Stimulated activated CD4-positive, alpha-beta T cell treated with anti-CD3 and anti-CD28 coated beads, Interleukin-2, amount 100 ng/mL, for 48 hours (primary cell): Measurements from ENCODE around the gene LY6G6F.

Experiments
- DNase-seq, 2 donors: peaks; one replicate each; pipeline ENCODE4 v3.0.0-alpha.2; 2020

Gene LY6G6F, protein sequence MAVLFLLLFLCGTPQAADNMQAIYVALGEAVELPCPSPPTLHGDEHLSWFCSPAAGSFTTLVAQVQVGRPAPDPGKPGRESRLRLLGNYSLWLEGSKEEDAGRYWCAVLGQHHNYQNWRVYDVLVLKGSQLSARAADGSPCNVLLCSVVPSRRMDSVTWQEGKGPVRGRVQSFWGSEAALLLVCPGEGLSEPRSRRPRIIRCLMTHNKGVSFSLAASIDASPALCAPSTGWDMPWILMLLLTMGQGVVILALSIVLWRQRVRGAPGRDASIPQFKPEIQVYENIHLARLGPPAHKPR

DNA sequence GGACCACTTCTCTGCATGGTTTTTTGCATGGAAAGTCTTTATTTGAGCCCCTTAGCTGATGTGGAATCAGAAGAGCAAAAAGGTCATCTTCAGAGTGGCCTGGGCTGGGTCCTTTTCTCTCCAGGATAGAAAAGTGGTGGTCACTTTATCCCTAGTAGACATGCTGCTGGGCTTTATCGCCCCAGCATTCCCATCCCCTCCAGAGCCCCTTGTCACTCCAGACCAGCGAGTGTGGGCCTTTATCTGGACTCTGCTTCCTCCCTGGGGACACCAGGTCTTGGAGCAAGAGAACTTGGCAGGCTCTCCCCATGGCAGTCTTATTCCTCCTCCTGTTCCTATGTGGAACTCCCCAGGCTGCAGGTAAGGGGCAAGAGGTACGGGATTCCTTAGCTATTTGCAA is at the start of gene LY6G6F:
Gene LY6G6F, plus strand, starts transcription at position 268 of the 400 bp plus-strand sequence. Its CDS starts 41 bp downstream, at position 309.
- DNase-seq: no peak

DNA sequence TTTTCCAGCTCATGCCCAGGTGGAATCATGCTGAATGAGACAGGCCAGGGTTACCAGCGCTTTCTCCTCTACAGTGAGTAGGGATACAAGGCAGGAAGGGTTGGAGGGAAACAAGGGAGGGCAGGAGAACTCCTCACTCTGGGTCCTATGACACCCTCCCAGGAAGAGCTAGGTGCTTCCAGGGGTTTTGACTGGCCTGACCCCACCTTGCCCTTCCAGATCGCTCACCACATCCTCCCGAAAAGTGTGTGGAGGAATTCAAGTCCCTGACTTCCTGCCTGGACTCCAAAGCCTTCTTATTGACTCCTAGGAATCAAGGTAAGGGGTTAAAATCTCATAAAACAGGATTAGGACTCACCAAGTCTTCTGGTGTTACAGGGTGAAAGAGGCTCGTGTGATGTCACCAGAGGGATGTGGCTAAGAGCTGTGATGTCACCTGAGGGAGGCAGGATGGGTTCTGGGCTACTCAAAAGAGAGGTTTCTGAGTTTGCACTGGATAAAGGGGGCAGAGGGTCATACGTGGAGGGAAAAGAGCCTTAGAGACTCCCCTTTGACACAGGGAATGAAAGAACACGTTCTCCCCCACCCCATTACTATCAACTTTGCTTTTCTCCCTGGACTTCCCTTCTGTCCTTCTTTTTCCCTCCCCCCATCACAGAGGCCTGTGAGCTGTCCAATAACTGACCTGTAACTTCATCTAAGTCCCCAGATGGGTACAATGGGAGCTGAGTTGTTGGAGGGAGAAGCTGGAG is 49.1 kb upstream of the LY6G6F start:
- DNase-seq: no peak

DNA sequence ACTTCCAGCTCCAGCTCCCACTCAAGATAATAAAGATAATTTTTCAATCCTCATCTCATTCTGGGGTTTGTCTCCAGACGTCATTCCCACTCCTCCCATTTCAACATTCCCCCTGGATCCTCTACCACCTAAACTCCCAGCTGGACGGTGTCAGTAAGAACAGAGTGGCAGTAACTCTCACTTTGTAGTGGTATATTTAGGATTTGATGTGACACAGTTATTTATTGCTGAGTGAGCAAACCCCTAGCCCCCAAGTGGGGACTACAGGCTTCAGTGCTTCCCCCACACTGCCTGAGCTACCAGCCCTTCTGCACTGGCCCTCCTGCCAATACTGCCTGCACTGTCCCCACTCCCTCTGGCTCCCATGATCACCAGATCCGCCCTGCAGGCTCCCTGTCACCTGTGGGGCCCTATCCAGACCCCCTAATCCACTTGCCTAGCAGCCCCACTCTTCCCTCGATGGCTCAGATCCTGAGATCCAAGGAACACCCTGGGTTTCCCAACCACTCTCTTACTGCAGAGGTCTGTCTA is 48.4 kb upstream of the LY6G6F start:
- no peak for DNase-seq

DNA sequence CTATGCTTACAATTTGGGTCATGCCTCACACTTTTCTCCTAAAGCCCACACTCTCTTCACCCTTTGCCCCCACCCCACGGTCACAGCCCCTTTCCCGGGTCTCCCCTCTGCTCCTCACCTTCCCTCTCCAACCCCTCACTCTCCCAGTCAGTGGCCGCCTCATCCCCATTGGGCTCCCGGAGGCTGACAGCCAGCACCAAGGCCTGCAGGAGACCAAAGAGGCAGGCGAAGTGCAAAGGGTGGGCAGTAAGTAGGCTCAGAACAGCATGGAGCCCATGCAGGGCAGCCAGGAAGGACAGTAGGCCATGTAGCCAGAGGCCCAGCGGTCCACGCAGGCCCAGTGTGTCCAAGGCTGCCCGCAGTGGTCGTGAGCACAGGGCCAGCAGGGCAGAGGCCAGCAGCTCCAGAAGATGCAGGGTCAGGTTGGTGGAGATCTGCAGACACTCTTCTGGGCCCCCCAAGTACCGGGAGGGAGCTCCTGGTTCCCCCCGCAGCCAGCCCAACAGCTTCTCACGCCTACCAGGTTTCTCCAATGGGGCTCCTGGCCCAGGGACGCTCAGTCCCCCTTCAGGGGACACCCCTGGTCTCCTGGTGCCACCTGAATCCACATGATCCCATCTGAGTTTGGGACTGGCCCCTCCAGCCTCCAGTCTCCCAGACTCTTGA is 47.5 kb upstream of the LY6G6F start:
- DNase-seq: no peak

DNA sequence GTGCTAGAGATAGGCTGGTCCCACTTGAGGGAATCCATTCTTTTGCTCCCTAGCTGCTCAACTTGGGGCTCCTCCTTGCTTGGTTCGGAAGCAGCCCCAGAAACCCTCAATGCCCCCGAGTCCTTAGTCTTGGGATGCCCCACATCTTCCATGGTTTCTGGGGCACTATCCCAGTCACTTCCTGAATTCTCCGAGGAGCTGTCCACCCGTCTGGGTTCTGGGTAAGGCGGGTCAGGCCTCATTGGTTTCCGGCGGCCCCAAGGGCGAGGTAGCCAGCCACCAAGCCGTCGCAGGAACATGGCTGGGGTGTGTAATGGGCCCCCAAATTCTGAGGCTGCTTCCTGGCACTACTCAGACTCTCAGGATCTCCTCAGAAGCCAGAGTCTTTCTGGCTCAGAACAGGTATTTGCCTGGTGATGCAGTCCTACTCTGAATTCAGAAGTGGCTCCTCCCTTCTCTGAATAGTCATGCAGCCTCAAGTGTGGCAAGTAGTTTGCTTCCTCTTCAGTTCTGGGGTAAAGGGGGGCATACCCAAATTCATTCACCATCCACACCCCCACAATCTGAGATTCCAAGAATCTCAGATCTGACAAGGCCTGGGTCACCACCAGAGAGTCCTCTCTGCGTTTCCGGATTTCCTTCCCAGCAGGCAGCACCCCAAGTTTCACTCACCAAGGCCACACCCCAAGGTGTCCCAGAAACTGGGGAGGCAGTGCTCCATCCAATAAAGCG is 46.9 kb upstream of the LY6G6F start:
- peak in 1 of 2 donors; percentile 18 for DNase-seq

DNA sequence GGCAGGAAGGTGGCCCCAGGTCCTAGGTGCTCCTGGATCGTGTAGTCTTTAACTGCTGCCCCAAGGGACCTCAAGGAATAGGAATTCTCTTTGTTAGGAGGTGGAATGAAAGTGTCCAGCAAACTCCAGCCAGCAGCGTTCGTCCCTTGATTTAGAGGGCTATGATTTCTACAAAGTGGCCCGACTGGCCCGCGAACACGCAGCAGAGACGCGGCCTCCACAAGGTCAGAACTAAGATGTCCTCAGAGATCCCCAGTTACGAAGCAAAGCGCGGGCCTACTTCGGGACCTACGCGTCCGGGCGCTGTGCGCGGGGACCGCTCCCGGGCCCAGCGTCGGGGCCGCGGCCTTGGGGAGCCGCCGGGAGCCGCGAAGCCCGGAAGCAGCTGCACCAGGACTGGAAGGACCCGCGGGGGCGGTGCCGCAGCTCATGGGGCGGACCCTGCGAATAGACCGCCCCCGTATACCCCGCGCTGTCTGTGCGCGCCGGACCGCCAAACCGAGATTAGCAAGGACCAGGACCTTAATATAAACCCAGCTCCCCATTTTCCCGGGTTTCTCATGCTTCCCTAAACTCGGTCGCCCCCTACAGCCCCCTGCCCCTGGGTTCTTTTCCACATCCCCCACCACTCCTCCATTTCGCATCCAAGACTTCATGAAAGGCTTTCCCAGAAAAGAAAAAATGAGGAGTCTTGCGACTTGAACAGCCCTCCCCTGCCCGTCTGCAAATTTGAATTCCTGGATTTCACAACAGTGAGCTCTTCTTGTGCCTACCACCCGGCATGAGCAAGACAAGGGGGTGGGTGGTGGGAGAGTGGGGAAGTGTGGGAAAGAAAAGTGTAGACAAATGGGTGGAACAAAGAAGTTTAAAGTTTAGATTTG is 46.0 kb upstream of the LY6G6F start, which contains the start of gene C6orf47:
Gene C6orf47, minus strand, starts transcription at position 398 of the 881 bp plus-strand sequence. CDS start 831 bp downstream, outside the sequence.
- DNase-seq: peak; percentile 71

DNA sequence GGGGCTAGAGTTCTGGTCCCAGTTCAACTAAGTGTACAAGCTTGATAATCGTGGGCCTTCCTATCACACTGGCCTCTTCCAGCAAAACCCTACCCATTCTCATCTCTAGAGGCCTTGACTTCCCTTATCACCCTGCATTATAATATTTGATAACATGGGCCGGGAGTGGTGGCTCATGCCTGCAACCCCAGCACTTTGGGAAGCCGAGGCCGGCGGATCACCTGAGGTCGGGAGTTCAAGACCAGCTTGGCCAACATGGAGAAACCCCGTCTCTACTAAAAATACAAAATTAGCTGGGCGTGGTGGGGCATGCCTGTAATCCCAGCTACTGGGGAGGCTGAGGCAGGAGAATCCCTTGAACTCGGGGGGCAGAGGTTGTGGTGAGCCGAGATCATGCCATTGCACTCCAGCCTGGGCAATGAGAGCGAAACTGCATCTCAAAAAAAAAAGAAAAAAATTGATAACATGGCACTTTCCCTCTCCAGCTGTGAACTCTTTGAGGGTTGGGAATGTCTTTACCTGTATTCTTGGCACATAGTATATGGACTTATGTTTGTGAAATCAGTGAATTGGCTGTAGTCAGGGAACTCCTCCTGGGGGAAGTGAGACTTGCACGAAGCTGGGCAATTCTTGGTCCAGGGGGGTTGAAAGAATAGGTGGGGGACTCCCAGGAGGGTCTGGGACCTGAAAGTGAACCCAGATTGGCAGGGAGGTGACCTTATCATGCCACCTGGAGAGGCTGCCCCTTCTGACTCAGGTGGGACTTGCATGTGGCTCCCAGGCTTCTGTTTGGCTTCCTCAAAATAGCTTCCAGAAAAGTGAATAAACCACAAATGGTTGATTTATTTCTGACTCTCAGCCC is 45.2 kb upstream of the LY6G6F start:
- DNase-seq: no peak

DNA sequence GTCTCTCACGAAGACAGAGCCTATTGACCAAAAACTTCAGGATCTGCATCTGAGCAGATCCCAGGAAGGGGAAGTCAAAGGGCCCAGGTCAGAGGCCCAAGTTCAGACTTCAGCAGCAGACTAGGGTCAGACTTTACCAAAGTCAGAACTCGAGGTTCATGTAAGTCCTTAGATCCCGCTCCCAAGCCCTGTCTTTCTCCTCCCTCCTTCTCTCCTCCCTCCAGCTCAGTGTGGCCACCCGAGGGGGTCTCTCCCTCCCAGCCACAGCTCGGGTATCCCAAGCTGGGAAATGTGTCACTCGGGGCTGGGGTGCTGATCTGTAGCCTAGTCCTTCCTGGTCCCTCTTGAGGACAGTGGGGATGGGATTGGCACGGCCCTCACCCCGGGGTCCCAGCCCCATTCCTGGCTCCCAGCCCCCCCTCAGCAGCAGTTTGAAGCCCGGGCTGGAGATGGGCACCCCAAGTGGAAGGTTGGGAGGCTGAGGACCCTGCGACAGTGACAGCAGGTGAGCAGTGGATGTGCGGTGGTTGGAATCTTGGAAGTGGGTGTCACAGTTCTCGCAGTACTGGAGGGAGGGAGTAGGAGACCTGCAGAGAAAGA is 44.4 kb upstream of the LY6G6F start:
- DNase-seq: no peak

DNA sequence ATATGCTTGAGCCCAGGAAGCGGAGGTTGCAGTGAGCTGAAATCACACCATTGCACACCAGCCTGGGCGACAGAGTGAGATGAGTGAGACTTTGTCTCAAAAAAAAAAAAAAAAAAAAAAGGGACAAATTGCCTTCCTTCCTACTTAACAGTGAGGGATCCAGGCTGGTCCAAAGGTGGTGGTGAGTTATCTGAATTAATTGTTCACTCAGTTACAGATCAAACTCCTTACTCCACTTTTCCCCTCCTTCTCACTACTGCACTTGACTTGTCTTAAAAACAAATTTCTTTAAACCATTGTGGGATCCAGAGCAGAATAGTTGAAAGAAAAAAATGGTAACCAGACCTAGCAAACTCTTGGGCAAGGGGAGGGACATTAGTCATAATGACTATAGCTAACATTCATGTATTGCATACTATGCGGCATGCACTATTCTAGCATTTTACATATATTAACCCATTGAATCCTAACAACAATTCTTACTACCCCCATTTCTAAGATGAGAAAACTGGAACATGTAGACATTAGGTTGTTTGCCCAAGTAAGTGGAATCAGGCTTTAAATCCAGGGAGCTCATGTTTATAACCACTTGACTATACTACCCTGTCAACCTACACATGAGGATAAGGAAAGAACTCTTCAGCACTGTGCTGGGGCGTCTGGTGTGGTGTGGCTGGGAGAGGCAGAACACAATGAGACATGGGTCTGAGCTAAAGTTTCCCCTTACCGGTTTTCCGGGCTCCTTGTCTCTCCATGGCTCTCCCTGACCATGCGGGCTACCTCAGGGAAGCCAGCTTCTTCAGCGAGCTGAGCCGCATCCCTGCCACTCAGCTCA is 43.3 kb upstream of the LY6G6F start:
- no peak for DNase-seq

DNA sequence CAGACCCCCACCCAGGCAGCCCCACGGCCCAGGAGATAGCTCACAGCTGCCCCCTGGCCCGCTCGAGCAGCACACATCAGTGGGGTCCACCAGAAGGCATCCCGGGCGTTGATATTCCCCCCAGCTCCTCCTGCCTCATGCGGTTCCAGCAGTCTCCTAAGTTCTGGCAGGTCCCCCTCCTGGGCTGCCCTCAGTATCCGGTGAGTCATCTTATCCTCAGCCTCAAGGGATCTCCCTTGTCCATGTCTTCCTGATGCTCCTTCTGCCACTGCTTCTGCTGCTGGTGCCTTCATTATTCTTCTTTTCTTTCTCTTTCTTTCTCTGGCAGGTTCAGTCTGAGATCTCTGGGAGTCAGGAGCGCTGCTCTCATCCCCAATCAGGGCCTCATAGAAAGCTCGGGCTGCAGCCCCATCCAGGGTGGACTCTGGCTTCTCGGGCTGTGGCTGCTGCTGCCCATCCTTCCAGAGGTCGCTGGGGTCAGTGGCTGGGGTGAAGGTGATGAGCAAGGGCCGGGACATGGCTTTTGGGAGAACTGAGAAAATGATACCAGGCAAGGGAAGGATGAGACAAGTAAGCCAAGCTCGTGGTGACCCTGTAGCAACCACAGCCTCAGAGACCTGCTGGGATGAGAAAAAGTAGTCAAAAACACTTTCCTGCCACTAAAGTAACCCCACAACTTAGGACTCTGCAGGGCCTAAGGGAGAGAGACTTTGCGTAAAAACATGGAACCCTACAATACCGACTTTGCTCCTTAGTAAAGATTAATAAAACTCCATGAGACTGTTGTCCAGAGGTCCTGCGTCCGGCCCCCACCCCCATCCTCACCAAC is 42.5 kb upstream of the LY6G6F start:
- DNase-seq: no peak

DNA sequence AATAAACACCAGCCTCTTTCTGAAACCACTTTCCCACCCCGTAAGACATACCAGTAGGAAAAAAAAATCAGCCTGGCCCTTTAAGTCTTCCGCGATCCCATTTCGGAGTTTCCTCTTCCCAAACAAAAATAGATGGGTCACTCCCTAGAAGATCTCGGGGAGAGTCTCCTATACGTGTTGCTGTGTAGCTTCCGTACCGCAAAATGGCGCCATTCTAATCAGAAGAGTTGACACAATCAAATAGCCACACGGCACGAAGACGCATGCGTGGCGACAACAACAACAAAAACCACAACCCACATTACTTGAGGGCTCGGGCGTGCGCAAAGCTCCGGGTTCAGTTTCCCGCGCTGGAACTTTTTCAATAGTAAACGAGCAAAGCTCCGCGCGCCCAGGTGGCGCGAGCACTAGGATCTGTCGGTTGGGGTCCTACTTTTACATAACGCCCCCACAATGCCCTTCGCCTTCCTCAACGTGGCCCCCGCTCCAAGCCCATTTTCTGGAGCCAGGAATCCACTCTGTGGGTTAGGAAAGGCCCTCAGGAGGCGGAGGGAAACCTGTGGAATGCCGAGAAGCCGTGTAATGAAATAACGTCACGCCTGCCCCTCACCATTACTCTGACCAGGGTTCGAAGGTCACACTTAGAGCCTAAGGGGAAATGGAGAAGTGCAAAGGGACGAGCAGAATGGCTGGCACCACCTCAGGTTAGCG is 41.7 kb upstream of the LY6G6F start, which contains the start of gene GPANK1:
Gene GPANK1, minus strand, starts transcription at position 208 of the 711 bp plus-strand sequence. CDS start 519 bp downstream, outside the sequence.
- DNase-seq: peak; percentile 81 to 82

DNA sequence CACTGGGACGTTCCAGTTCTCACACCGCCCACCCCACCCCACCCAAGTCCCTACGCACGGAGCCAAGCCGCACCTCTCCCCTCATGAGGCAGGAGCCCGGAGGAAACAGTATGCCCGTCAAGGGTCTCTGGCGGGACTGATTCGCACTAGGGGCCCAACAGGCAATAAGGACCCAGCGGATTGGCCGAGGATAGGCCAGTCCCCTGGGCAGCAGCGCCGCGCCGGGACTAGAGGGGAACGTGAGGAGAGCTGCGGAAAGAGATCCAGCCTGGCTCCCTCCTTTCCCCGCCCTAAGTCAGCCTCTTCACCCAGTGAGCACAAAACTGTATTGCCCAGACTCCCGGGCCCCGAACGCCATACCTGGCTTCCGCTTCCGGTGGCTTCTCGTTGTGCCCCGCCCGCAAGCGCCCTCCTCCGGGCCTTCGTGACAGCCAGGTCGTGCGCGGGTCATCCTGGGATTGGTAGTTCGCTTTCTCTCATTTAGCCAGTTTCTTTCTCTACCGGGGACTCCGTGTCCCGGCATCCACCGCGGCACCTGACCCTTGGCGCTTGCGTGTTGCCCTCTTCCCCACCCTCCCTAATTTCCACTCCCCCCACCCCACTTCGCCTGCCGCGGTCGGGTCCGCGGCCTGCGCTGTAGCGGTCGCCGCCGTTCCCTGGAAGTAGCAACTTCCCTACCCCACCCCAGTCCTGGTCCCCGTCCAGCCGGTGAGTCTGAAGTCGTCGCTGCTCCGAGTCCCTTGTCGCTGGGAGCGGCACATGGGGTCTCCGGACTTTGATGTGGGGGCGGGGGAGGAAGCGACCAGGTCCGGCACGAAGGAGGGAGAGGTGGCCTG is 40.9 kb upstream of the LY6G6F start, which contains the start of gene CSNK2B:
Gene CSNK2B, plus strand, starts transcription at position 580 of the 836 bp plus-strand sequence. CDS start 752 bp downstream, outside the sequence.
- DNase-seq: peak; percentile 94 to 96

DNA sequence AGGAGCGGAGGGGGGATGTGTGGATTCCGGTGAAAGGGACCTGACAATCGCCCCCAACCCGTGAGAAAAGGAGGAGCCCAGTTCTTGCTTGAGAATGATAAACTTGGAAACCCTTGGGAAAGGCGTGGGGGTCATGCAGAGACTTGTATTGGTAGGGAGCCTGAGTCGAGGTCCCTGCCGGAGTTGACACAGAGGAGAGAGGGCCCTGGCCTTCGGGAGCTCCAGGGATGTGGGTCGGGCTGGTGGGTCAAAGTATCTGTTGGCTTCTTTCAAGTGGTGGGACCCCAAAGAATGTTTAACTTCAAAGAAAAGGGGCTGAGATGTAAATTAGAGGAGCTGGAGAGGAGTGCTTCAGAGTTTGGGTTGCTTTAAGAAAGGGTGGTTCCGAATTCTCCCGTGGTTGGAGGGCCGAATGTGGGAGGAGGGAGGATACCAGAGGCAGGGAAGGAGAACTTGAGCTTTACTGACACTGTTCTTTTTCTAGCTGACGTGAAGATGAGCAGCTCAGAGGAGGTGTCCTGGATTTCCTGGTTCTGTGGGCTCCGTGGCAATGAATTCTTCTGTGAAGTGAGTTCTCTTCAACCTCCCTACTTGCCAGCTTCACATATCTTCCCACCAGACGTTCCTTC is 40.2 kb upstream of the LY6G6F start:
- DNase-seq: no peak

DNA sequence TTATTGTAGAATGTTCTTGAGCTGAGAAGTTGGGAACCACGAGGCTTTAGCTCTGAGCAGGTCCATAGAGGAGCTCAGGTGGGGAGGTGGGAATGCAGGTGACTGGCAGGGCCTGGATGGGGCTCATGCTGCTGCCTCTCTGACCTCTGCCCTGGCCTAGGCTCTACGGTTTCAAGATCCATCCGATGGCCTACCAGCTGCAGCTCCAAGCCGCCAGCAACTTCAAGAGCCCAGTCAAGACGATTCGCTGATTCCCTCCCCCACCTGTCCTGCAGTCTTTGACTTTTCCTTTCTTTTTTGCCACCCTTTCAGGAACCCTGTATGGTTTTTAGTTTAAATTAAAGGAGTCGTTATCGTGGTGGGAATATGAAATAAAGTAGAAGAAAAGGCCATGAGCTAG is 37.0 kb upstream of the LY6G6F start, which contains the start of gene LY6G5B:
Gene LY6G5B, plus strand, starts transcription at position 301 of the 400 bp plus-strand sequence. CDS start 975 bp downstream, outside the sequence.
- no peak for DNase-seq

DNA sequence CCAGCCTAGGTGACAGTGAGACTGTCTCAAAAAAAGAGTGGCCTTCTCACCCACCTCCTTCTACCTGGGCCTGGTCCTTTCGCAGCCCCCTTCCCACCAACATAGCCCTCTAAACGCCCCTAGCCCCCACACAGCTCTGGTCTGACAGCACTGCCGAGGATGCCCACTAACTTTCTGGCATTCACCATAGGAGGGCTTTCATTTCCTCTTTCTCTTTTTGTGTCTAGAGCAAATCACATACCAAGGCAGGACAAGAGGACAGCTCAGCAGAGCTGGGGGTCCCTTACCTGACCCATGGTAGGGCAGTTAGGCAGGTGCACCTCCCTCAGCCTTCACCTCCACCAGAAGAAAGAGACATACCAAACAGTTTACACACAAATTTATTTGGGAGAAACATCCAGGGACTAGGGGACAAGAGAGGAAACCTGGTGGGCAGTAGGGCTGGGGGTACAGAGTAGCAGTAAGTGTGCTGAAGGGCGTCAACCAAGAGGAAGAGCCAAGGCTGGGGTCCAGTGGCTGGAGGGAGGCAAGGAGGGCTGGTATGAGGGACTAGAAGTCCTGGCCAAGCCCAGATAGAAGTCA is 30.3 kb upstream of the LY6G6F start:
- DNase-seq: no peak
